ENCODE measurements around the gene DCAF11. TPM values are rescaled to one million over a fixed set of nuclear protein-coding genes. Genes with fewer than 3 reads are reported as not detected.
A peak's percentile ranks its signal among the peaks of the same experiment; 100 is the strongest.

DCAF11 gene
- total RNA-seq, 1 donor from 2014 or later, result 66.5 TPM

- H3K36me3 Mint-ChIP-seq, result peaks cover 27% of the 10 kb centered on the region
- H3K27ac ChIP-seq, result no peak overlapping the region
- H3K4me3 ChIP-seq, result peak overlapping the region; percentile 89
- peaks cover 50% of the 10 kb centered on the region for H3F3A ChIP-seq (ENCODE audit: low read depth)
- H3K4me2 ChIP-seq, result peak overlapping the region; percentile 91
- TF ChIP-seq EZH2phosphoT487 (IDR thresholded peaks at IDR 0.05), result no peak
- TF ChIP-seq EZH2 (IDR thresholded peaks at IDR 0.05), result no peak
- no peak for TF ChIP-seq CTCF (IDR thresholded peaks at IDR 0.05)
- no peaks in the 10 kb centered on the region for H3K9me3 ChIP-seq (ENCODE audit: low read depth)
- no peaks in the 10 kb centered on the region for H3K36me3 ChIP-seq
- peaks cover 27% of the 10 kb centered on the region for H3K4me1 Mint-ChIP-seq
- H3K4me3 Mint-ChIP-seq, result peak overlapping the region; percentile 87
- peaks cover 22% of the 10 kb centered on the region for H4K20me1 ChIP-seq (ENCODE audit: low read depth)
- no peak for DNase-seq (ENCODE audit: low spot score)
- peaks cover 13% of the 10 kb centered on the region for H3K4me1 ChIP-seq
- H3K9me3 Mint-ChIP-seq, result no peaks in the 10 kb centered on the region
- peaks cover 7% of the 10 kb centered on the region for H3K27me3 Mint-ChIP-seq (ENCODE audit: insufficient read depth, low read depth)
- H3K79me2 ChIP-seq (ENCODE audit: low read depth), result peaks cover 15% of the 10 kb centered on the region
- no peak overlapping the region for H3K9ac ChIP-seq
- peaks cover 9% of the 10 kb centered on the region for H3K27me3 ChIP-seq
- H3K27ac Mint-ChIP-seq, result no peak overlapping the region
- H2AFZ ChIP-seq (replicated peaks), result peak overlapping the region; percentile 71
Measured at GRCh38 chr14:24135584-24135833, 20.9 kb downstream of the DCAF11 start.

- peaks cover 7% of the 10 kb centered on the region for H3K27me3 Mint-ChIP-seq (ENCODE audit: insufficient read depth, low read depth)
- Histone ChIP-seq H3K4me3 (peak within 1 kb of the TSS; percentile 89), H3K27ac (no peak within 1 kb of the TSS), H3F3A (ENCODE audit: low read depth) (peaks cover 55% of the 10 kb centered on the region), H3K9ac (no peak within 1 kb of the TSS), H3K36me3 (no peaks in the 10 kb centered on the region), H2AFZ (replicated peaks) (peak within 1 kb of the TSS; percentile 71), H4K20me1 (ENCODE audit: low read depth) (peaks cover 23% of the 10 kb centered on the region), H3K9me3 (ENCODE audit: low read depth) (no peaks in the 10 kb centered on the region), H3K4me1 (peaks cover 13% of the 10 kb centered on the region), H3K79me2 (ENCODE audit: low read depth) (peaks cover 20% of the 10 kb centered on the region), H3K4me2 (peak within 1 kb of the TSS; percentile 91), H3K27me3 (peaks cover 9% of the 10 kb centered on the region)
- DNase-seq (ENCODE audit: low spot score), result peak; percentile 96
- H3K4me1 Mint-ChIP-seq, result peaks cover 27% of the 10 kb centered on the region
- no peak within 1 kb of the TSS for H3K27ac Mint-ChIP-seq
- no peaks in the 10 kb centered on the region for H3K9me3 Mint-ChIP-seq
- peaks cover 27% of the 10 kb centered on the region for H3K36me3 Mint-ChIP-seq
- TF ChIP-seq EZH2phosphoT487 (IDR thresholded peaks at IDR 0.05) (no peak), CTCF (IDR thresholded peaks at IDR 0.05) (no peak), EZH2 (IDR thresholded peaks at IDR 0.05) (no peak)
- H3K4me3 Mint-ChIP-seq, result peak within 1 kb of the TSS; percentile 87
Measured at GRCh38 chr14:24135834-24136683, 21.5 kb downstream of the DCAF11 start, which contains the start of gene PSME1. PSME1 (plus strand) TSS chr14:24136194; CDS start chr14:24136263, 69 bp downstream.

GRCh38 chr14:24136684-24137528 lies 22.3 kb downstream of the DCAF11 start:
- no peaks in the 10 kb centered on the region for H3K9me3 ChIP-seq (ENCODE audit: low read depth)
- peaks cover 23% of the 10 kb centered on the region for H4K20me1 ChIP-seq (ENCODE audit: low read depth)
- no peak overlapping the region for H2AFZ ChIP-seq (replicated peaks)
- H3K9me3 Mint-ChIP-seq, result no peaks in the 10 kb centered on the region
- peaks cover 20% of the 10 kb centered on the region for H3K79me2 ChIP-seq (ENCODE audit: low read depth)
- peaks cover 30% of the 10 kb centered on the region for H3K4me1 Mint-ChIP-seq
- peak overlapping the region; percentile 89 for H3K4me3 ChIP-seq
- DNase-seq (ENCODE audit: low spot score), result no peak
- H3K36me3 Mint-ChIP-seq, result peaks cover 27% of the 10 kb centered on the region
- no peak overlapping the region for H3K27ac ChIP-seq
- H3K4me2 ChIP-seq, result peak overlapping the region; percentile 91
- TF ChIP-seq EZH2 (IDR thresholded peaks at IDR 0.05) (no peak), EZH2phosphoT487 (IDR thresholded peaks at IDR 0.05) (no peak), CTCF (IDR thresholded peaks at IDR 0.05) (no peak)
- peak overlapping the region; percentile 83 for H3K4me3 Mint-ChIP-seq
- peaks cover 13% of the 10 kb centered on the region for H3K4me1 ChIP-seq
- no peak overlapping the region for H3K27ac Mint-ChIP-seq
- no peak overlapping the region for H3K9ac ChIP-seq
- H3F3A ChIP-seq (ENCODE audit: low read depth), result peaks cover 62% of the 10 kb centered on the region
- H3K27me3 ChIP-seq, result peaks cover 9% of the 10 kb centered on the region
- no peaks in the 10 kb centered on the region for H3K36me3 ChIP-seq
- H3K27me3 Mint-ChIP-seq (ENCODE audit: insufficient read depth, low read depth), result peaks cover 11% of the 10 kb centered on the region

Measured in neural progenitor cell (in vitro differentiated cells).